CD14-positive monocyte (primary cell): ENCODE measurements around the gene PUS7. TPM values are rescaled to one million over a fixed set of nuclear protein-coding genes. Genes with fewer than 3 reads are reported as not detected.

Source experiments
- DNase-seq, 3 donors: peaks; one replicate each; pipeline ENCODE4 v3.0.0-alpha.2; 2011 to 2022
- H2AFZ ChIP-seq: 2 replicates; pipeline ENCODE4 v1.6.0; 2012; ENCODE audit warnings: mild to moderate bottlenecking, low read depth, low read length, inconsistent platforms; ENCODE audit not compliant: insufficient read depth, poor library complexity, severe bottlenecking
- H3K27ac ChIP-seq, 2 donors: 1 replicate in 1 of 2; 2 replicates in 1 of 2; pipeline ENCODE4 v1.5.1; 2012 to 2013; ENCODE audit warnings: low read length in 2 of 2, control low read depth in 1 of 2, inconsistent platforms in 1 of 2, low read depth in 1 of 2, mild to moderate bottlenecking in 1 of 2
- H3K27me3 ChIP-seq, 2 donors: one replicate each; pipeline versions ENCODE4 v1.6.0 to v1.6.1; 2011 to 2013; ENCODE audit warnings: low read length in 2 of 2; ENCODE audit not compliant: control insufficient read depth in 2 of 2, insufficient read depth in 2 of 2
- H3K36me3 ChIP-seq, 2 donors: replicated peaks in 1 of 2; 1 replicate in 1 of 2; 2 replicates in 1 of 2; pipeline versions ENCODE4 v1.5.1 to v1.6.1; 2012 to 2013; ENCODE audit warnings: low read length in 2 of 2, control low read depth in 1 of 2, inconsistent platforms in 1 of 2, mild to moderate bottlenecking in 1 of 2; ENCODE audit not compliant: insufficient read depth in 2 of 2, control insufficient read depth in 1 of 2
- H3K4me1 ChIP-seq, 2 donors: 1 replicate in 1 of 2; 2 replicates in 1 of 2; pipeline versions ENCODE4 v1.5.1 to v1.6.1; 2012 to 2013; ENCODE audit warnings: low read length in 2 of 2, control low read depth in 1 of 2, inconsistent platforms in 1 of 2, mild to moderate bottlenecking in 1 of 2, moderate library complexity in 1 of 2; ENCODE audit not compliant: insufficient read depth in 2 of 2, control insufficient read depth in 1 of 2
- H3K4me2 ChIP-seq: replicated peaks from 2 replicates; pipeline ENCODE3; 2012; ENCODE audit warnings: low read length, moderate library complexity, mild to moderate bottlenecking; ENCODE audit not compliant: poor library complexity, severe bottlenecking; ENCODE audit errors: extremely low read depth
- H3K4me3 ChIP-seq, 3 experiments: fragments of 200-600 bp in 1 of 3; sonication (generic) in 1 of 3; replicated peaks in 1 of 3; 1 replicate in 2 of 3; 2 replicates in 1 of 3; pipeline ENCODE4 v1.5.1; 2011 to 2013; ENCODE audit warnings: low read length in 3 of 3, mild to moderate bottlenecking in 3 of 3, control low read depth in 2 of 3, low read depth in 2 of 3, inconsistent platforms in 1 of 3, moderate library complexity in 1 of 3
- H3K79me2 ChIP-seq: 2 replicates; pipeline ENCODE4 v1.6.0; 2012; ENCODE audit warnings: mild to moderate bottlenecking, control low read depth, inconsistent platforms, low read length, moderate library complexity; ENCODE audit not compliant: insufficient read depth
- H3K9ac ChIP-seq: 2 replicates; pipeline ENCODE4 v1.6.0; 2017; ENCODE audit warnings: low read length, mild to moderate bottlenecking; ENCODE audit not compliant: insufficient read depth, poor library complexity, severe bottlenecking
- H3K9me3 ChIP-seq, 2 donors: replicated peaks in 1 of 2; 1 replicate in 1 of 2; 2 replicates in 1 of 2; pipeline versions ENCODE4 v1.5.1 to v1.6.1; 2012 to 2013; ENCODE audit warnings: low read length in 2 of 2, control low read depth in 1 of 2; ENCODE audit not compliant: control insufficient read depth in 1 of 2, insufficient read depth in 1 of 2
- H4K20me1 ChIP-seq: 2 replicates; pipeline ENCODE4 v1.6.0; 2012; ENCODE audit warnings: mild to moderate bottlenecking, low read length, control low read depth, moderate library complexity; ENCODE audit not compliant: insufficient read depth
- H3K27ac Mint-ChIP-seq, 7 donors: one replicate each; pipeline ENCODE4 v1.8.0; 2020; ENCODE audit warnings: mild to moderate bottlenecking in 7 of 7, mixed read lengths in 7 of 7, moderate library complexity in 6 of 7, inconsistent platforms in 2 of 7
- H3K27me3 Mint-ChIP-seq, 3 donors: one replicate each; pipeline ENCODE4 v1.8.0; 2021 to 2022; ENCODE audit warnings: low read depth in 3 of 3, mild to moderate bottlenecking in 3 of 3, mixed read lengths in 3 of 3, moderate library complexity in 3 of 3, inconsistent platforms in 1 of 3
- H3K36me3 Mint-ChIP-seq, 2 donors: one replicate each; pipeline ENCODE4 v1.8.0; 2020; ENCODE audit warnings: mixed read lengths in 2 of 2, inconsistent platforms in 1 of 2, mild to moderate bottlenecking in 1 of 2
- H3K4me1 Mint-ChIP-seq: one replicate; pipeline ENCODE4 v1.8.0; 2020; ENCODE audit warnings: mild to moderate bottlenecking, mixed read lengths
- H3K4me3 Mint-ChIP-seq, 2 donors: one replicate each; pipeline ENCODE4 v1.8.0; 2020; ENCODE audit warnings: mild to moderate bottlenecking in 2 of 2, mixed read lengths in 2 of 2, moderate library complexity in 1 of 2
- H3K9me3 Mint-ChIP-seq, 7 donors: one replicate each; pipeline ENCODE4 v1.8.0; 2020 to 2022; ENCODE audit warnings: mixed read lengths in 7 of 7, mild to moderate bottlenecking in 6 of 7, moderate library complexity in 6 of 7, inconsistent platforms in 2 of 7
- WGBS: methylation state at CpG from one replicate; pipeline ENCODE4 v1.1.5; 2013; ENCODE audit warnings: missing lambda C conversion rate; ENCODE audit not compliant: insufficient coverage; 5-methylcytosine and 5-hydroxymethylcytosine counted together
- intact Hi-C, 2 donors: fragments of 100-400 bp; cut with micrococcal nuclease; formaldehyde crosslinking; loops; one replicate each; pipeline versions ENCODE4 v1.15.0 to v1.15.1; 2023
- polyA plus RNA-seq, 3 donors: library from polyadenylated mRNA; depleted of rRNA in 1 of 3; unstranded in 2 of 3; stranded (reverse) in 1 of 3; fragments of 300-500 nt in 2 of 3; fragments of >200 nt in 1 of 3; fragmentation: Illumina TruSeq in 2 of 3; gene quantifications; 1 replicate in 2 of 3; 2 replicates in 1 of 3; pipeline ENCODE4 v1.2.3, GENCODE V29; 2012 to 2021
- TF ChIP-seq, protein P1 (sequence below): fragments of 200-600 bp; IDR thresholded peaks from one replicate; pipeline ENCODE4 v1.8.0; 2022; ENCODE audit warnings: antibody characterized with exemption, mild to moderate bottlenecking

Gene PUS7
- polyA plus RNA-seq, 3 donors = 1.3 to 1.8 (median 1.6) TPM

GRCh38 chr7:105478606-105479005 is 43.5 kb downstream of the PUS7 start:
- DNase-seq = no peak
- Histone ChIP-seq H3K79me2 (no peaks in the 10 kb centered on the region), H3K36me3 (no peaks in the 10 kb centered on the region), H4K20me1 (no peaks in the 10 kb centered on the region), H2AFZ (no peak overlapping the region), H3K27me3 (no peaks in the 10 kb centered on the region), H3K9me3 (no peaks in the 10 kb centered on the region), H3K4me3 (no peak overlapping the region), H3K4me1 (no peaks in the 10 kb centered on the region), H3K4me2 (no peak overlapping the region), H3K9ac (no peak overlapping the region), H3K27ac (no peak overlapping the region)
- intact Hi-C loops = no loop called here
- Mint-ChIP-seq H3K9me3 (peaks cover 0 to 2% (median 0%) of the 10 kb centered on the region in 7 donors), H3K36me3 (peaks cover 1 to 7% of the 10 kb centered on the region in 2 donors), H3K27me3 (no peaks in the 10 kb centered on the region), H3K4me3 (no peak overlapping the region), H3K27ac (no peak overlapping the region), H3K4me1 (no peaks in the 10 kb centered on the region)
- TF ChIP-seq, protein P1, sequence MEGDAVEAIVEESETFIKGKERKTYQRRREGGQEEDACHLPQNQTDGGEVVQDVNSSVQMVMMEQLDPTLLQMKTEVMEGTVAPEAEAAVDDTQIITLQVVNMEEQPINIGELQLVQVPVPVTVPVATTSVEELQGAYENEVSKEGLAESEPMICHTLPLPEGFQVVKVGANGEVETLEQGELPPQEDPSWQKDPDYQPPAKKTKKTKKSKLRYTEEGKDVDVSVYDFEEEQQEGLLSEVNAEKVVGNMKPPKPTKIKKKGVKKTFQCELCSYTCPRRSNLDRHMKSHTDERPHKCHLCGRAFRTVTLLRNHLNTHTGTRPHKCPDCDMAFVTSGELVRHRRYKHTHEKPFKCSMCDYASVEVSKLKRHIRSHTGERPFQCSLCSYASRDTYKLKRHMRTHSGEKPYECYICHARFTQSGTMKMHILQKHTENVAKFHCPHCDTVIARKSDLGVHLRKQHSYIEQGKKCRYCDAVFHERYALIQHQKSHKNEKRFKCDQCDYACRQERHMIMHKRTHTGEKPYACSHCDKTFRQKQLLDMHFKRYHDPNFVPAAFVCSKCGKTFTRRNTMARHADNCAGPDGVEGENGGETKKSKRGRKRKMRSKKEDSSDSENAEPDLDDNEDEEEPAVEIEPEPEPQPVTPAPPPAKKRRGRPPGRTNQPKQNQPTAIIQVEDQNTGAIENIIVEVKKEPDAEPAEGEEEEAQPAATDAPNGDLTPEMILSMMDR = no peak
- no CpG with 5 or more reads among the region's 5 CpGs for WGBS

GRCh38 chr7:105477908-105478307 is 44.2 kb downstream of the PUS7 start:
- H3K4me1 Mint-ChIP-seq = no peaks in the 10 kb centered on the region
- no peaks in the 10 kb centered on the region for H3K79me2 ChIP-seq
- no peak overlapping the region for H3K27ac Mint-ChIP-seq
- peaks cover 1 to 7% of the 10 kb centered on the region in 2 donors for H3K36me3 Mint-ChIP-seq
- no peak overlapping the region for H3K4me3 Mint-ChIP-seq
- H3K4me1 ChIP-seq = no peaks in the 10 kb centered on the region
- no peak overlapping the region for H2AFZ ChIP-seq
- DNase-seq = no peak
- no peaks in the 10 kb centered on the region for H3K9me3 ChIP-seq
- intact Hi-C loops = no loop called here
- H3K27me3 ChIP-seq = no peaks in the 10 kb centered on the region
- H3K9me3 Mint-ChIP-seq = peaks cover 0 to 2% (median 0%) of the 10 kb centered on the region in 7 donors
- H3K36me3 ChIP-seq = no peaks in the 10 kb centered on the region
- no peaks in the 10 kb centered on the region for H4K20me1 ChIP-seq
- no peak overlapping the region for H3K9ac ChIP-seq
- H3K4me2 ChIP-seq = no peak overlapping the region
- WGBS = 100% methylated on average over 1 of the region's 2 CpGs
- H3K27me3 Mint-ChIP-seq = no peaks in the 10 kb centered on the region
- H3K27ac ChIP-seq = no peak overlapping the region
- H3K4me3 ChIP-seq = no peak overlapping the region
- TF ChIP-seq, protein P1 = no peak
